ENCODE data around the gene OTOS. TPM values are rescaled to one million over a fixed set of nuclear protein-coding genes. Genes with fewer than 3 reads are reported as not detected.

Gene OTOS
- polyA plus RNA-seq, 1 donor from 2014 or later: not detected

GRCh38 chr2:240089306-240089705, 51.2 kb downstream of the OTOS start:
- Histone ChIP-seq H3K4me3 (ENCODE audit: low read length) (no peak overlapping the region), H3K9me3 (ENCODE audit: low read length) (peaks cover 3% of the 10 kb centered on the region), H3F3A (ENCODE audit: insufficient read depth, low read length, poor library complexity, severe bottlenecking) (no peaks in the 10 kb centered on the region), H3K36me3 (ENCODE audit: insufficient read depth, low read length) (no peaks in the 10 kb centered on the region), H3K9ac (ENCODE audit: low read length) (no peak overlapping the region), H4K20me1 (ENCODE audit: insufficient read depth) (no peaks in the 10 kb centered on the region), H3K9me2 (ENCODE audit: insufficient read depth, low read length) (no peaks in the 10 kb centered on the region), H3K4me2 (ENCODE audit: low read length) (no peak overlapping the region), H2AFZ (ENCODE audit: low read depth, low read length) (no peak overlapping the region), H3K27me3 (ENCODE audit: insufficient read depth, low read depth, low read length) (no peaks in the 10 kb centered on the region), H3K79me2 (replicated peaks; ENCODE audit: insufficient read depth, low read length) (no peaks in the 10 kb centered on the region), H3K27ac (ENCODE audit: low read length) (no peak overlapping the region)
- TF ChIP-seq MXI1 (conservative IDR thresholded peaks at IDR 0.05; ENCODE audit: poor library complexity, severe bottlenecking): no peak
- no peak for TF ChIP-seq POLR2AphosphoS5 (IDR thresholded peaks at IDR 0.05)
- no peak for TF ChIP-seq EP300 (conservative IDR thresholded peaks at IDR 0.05; ENCODE audit: poor library complexity, severe bottlenecking)
- no peak for TF ChIP-seq REST (IDR thresholded peaks at IDR 0.05; ENCODE audit: borderline replicate concordance)
- TF ChIP-seq RAD21 (conservative IDR thresholded peaks at IDR 0.05): no peak
- TF ChIP-seq TAF1 (IDR thresholded peaks at IDR 0.05; ENCODE audit: low read depth): no peak
- TF ChIP-seq EZH2 (IDR thresholded peaks at IDR 0.05; ENCODE audit: borderline replicate concordance, insufficient read depth, low read length, poor library complexity, severe bottlenecking): no peak
- no peak for TF ChIP-seq SMC3 (conservative IDR thresholded peaks at IDR 0.05; ENCODE audit: poor library complexity)
- TF ChIP-seq, protein P1, sequence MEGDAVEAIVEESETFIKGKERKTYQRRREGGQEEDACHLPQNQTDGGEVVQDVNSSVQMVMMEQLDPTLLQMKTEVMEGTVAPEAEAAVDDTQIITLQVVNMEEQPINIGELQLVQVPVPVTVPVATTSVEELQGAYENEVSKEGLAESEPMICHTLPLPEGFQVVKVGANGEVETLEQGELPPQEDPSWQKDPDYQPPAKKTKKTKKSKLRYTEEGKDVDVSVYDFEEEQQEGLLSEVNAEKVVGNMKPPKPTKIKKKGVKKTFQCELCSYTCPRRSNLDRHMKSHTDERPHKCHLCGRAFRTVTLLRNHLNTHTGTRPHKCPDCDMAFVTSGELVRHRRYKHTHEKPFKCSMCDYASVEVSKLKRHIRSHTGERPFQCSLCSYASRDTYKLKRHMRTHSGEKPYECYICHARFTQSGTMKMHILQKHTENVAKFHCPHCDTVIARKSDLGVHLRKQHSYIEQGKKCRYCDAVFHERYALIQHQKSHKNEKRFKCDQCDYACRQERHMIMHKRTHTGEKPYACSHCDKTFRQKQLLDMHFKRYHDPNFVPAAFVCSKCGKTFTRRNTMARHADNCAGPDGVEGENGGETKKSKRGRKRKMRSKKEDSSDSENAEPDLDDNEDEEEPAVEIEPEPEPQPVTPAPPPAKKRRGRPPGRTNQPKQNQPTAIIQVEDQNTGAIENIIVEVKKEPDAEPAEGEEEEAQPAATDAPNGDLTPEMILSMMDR (IDR thresholded peaks at IDR 0.05; ENCODE audit: poor library complexity, severe bottlenecking): no peak

Other genes with a start within 250 kb of the OTOS start
- gene NDUFA10, start 115.3 kb downstream of the OTOS start, polyA plus RNA-seq: 109 and 133 TPM in 2 replicates
- gene OR6B2, start 110.2 kb downstream of the OTOS start, polyA plus RNA-seq: not detected in 2 replicates
- gene OR6B3, start 87.1 kb downstream of the OTOS start, polyA plus RNA-seq: not detected in 2 replicates
- 295 and 359 TPM in 2 replicates for gene COPS9, start 4.4 kb downstream of the OTOS start, polyA plus RNA-seq

Measured in neural cell (in vitro differentiated cells).